K562 treated with DMSO at 1 percent for 48 hours (cell line): ENCODE results near the gene WDR1. TPM values are rescaled to one million over a fixed set of nuclear protein-coding genes. Genes with fewer than 3 reads are reported as not detected.

Experiments used
- total RNA-seq: library from RNA; unstranded; fragments of 300-600 nt; gene quantifications from 2 replicates; pipeline ENCODE4 v1.2.3, GENCODE V29; 2022; ENCODE audit warnings: low replicate concordance; ENCODE audit errors: extremely low read depth

WDR1 gene, protein sequence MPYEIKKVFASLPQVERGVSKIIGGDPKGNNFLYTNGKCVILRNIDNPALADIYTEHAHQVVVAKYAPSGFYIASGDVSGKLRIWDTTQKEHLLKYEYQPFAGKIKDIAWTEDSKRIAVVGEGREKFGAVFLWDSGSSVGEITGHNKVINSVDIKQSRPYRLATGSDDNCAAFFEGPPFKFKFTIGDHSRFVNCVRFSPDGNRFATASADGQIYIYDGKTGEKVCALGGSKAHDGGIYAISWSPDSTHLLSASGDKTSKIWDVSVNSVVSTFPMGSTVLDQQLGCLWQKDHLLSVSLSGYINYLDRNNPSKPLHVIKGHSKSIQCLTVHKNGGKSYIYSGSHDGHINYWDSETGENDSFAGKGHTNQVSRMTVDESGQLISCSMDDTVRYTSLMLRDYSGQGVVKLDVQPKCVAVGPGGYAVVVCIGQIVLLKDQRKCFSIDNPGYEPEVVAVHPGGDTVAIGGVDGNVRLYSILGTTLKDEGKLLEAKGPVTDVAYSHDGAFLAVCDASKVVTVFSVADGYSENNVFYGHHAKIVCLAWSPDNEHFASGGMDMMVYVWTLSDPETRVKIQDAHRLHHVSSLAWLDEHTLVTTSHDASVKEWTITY
- total RNA-seq: 414 TPM in 1 of 2 replicates, not detected in the other

GRCh38 chr4:10116569-10117358, at the start of gene WDR1:
Gene WDR1 (minus strand): TSS chr4:10116799. CDS start chr4:10116666, 133 bp downstream.

Other genes starting within 250 kb of the WDR1 start
- not detected in 2 replicates for gene SLC2A9, start 95.3 kb downstream of the WDR1 start, total RNA-seq